Measurements from ENCODE around the gene IKZF5. TPM values are rescaled to one million over a fixed set of nuclear protein-coding genes. Genes with fewer than 3 reads are reported as not detected.
A peak's percentile ranks its signal among the peaks of the same experiment; 100 is the strongest.

Gene IKZF5
- 10.4 and 11.6 TPM in 2 replicates for total RNA-seq (2022)
- Bru-seq, nascent RNA: percentile 82 among the genes with signal in this experiment
- percentile 87 among the genes with signal in this experiment for BruChase-seq, experiment 1, labeled RNA remaining after a 2-hour chase
- percentile 70 among the genes with signal in this experiment for BruChase-seq, experiment 2, labeled RNA remaining after a 6-hour chase
- long read RNA-seq, full-length matches to known transcripts: 12 of 35 reads
- long read RNA-seq, partial matches to known transcripts: 0 of 35 reads
- long read RNA-seq, other reads (novel, unspliced or antisense): 23 of 35 reads

- POLR2A ChIA-PET: interaction anchor here (1.0 to 2.1 kb wide), 2 partner anchors 12 to 29 kb away, joined by 4 to 11 read pairs; partner anchors contain the start of gene PSTK
- Histone ChIP-seq H3K27me3 (replicated peaks; ENCODE audit: control insufficient read depth, insufficient read depth, low read length) (no peaks in the 10 kb centered on the region), H3K36me3 (ENCODE audit: control insufficient read depth, insufficient read depth, low read length) (no peaks in the 10 kb centered on the region), H3K4me3 (ENCODE audit: low read depth, low read length) (peak within 1 kb of the TSS; percentile 99), H3K9me3 (no peaks in the 10 kb centered on the region), H3K4me1 (peaks cover 9% of the 10 kb centered on the region; the same call in 1 of the 2 replicates)
- peak within 1 kb of the TSS; percentile 91 for H3K4me3 Mint-ChIP-seq (ENCODE audit: unreplicated experiment)
- no peak for TF ChIP-seq CTCF (IDR thresholded peaks at IDR 0.05; ENCODE audit: insufficient read depth in 1 of 2, low read depth in 1 of 2, low read length in 1 of 2, severe bottlenecking in 1 of 2, unreplicated experiment in 1 of 2)
- CTCF ChIA-PET: interaction anchor here (1.1 kb wide), 1 partner anchor 986 kb away, joined by 3 read pairs; no protein-coding TSS in a partner anchor
- intact Hi-C loops (cut with micrococcal nuclease; ENCODE audit: unreplicated experiment): loop anchor here (1.0 to 2.0 kb wide), 3 partner anchors 13 to 54 kb away; partner anchors contain the start of genes C10orf88 and PSTK
- H3K27ac Mint-ChIP-seq (ENCODE audit: unreplicated experiment): peak within 1 kb of the TSS; percentile 98
- no peaks in the 10 kb centered on the region for H3K27me3 Mint-ChIP-seq (ENCODE audit: insufficient read depth, unreplicated experiment)
- peaks cover 13% of the 10 kb centered on the region for H3K36me3 Mint-ChIP-seq (ENCODE audit: insufficient read depth, unreplicated experiment)
- H3K9me3 Mint-ChIP-seq (ENCODE audit: unreplicated experiment): no peaks in the 10 kb centered on the region
- DNase-seq: peak; percentile 96 to 98
- peaks cover 6% of the 10 kb centered on the region for H3K4me1 Mint-ChIP-seq (ENCODE audit: low read depth, unreplicated experiment)
- no TSS peak for BruUV-seq (replicated peaks)
Observed at GRCh38 chr10:123008355-123009104, at the start of gene IKZF5, which contains the start of gene ACADSB. Gene IKZF5 (minus strand): TSS chr10:123008795. CDS start chr10:122998625, 10,170 bp downstream. Gene ACADSB (plus strand): TSS chr10:123009006. CDS start chr10:123009030, 24 bp downstream.

GRCh38 chr10:123057968-123058367 lies 49.4 kb upstream of the IKZF5 start:
- no peaks in the 10 kb centered on the region for H3K9me3 Mint-ChIP-seq (ENCODE audit: unreplicated experiment)
- Histone ChIP-seq H3K9me3 (no peaks in the 10 kb centered on the region), H3K36me3 (ENCODE audit: control insufficient read depth, insufficient read depth, low read length) (no peaks in the 10 kb centered on the region), H3K27me3 (replicated peaks; ENCODE audit: control insufficient read depth, insufficient read depth, low read length) (no peaks in the 10 kb centered on the region), H3K4me3 (ENCODE audit: low read depth, low read length) (no peak overlapping the region), H3K4me1 (no peaks in the 10 kb centered on the region)
- H3K27ac Mint-ChIP-seq (ENCODE audit: unreplicated experiment): no peak overlapping the region
- no peak for TF ChIP-seq CTCF (IDR thresholded peaks at IDR 0.05; ENCODE audit: insufficient read depth in 1 of 2, low read depth in 1 of 2, low read length in 1 of 2, severe bottlenecking in 1 of 2, unreplicated experiment in 1 of 2)
- no peaks in the 10 kb centered on the region for H3K36me3 Mint-ChIP-seq (ENCODE audit: insufficient read depth, unreplicated experiment)
- no peaks in the 10 kb centered on the region for H3K4me1 Mint-ChIP-seq (ENCODE audit: low read depth, unreplicated experiment)
- ChIA-PET CTCF (no interaction called here), POLR2A (no interaction called here)
- BruUV-seq (replicated peaks): no TSS peak
- DNase-seq: no peak
- H3K27me3 Mint-ChIP-seq (ENCODE audit: insufficient read depth, unreplicated experiment): peaks cover 8% of the 10 kb centered on the region
- intact Hi-C loops (cut with micrococcal nuclease; ENCODE audit: unreplicated experiment): no loop called here
- H3K4me3 Mint-ChIP-seq (ENCODE audit: unreplicated experiment): no peak overlapping the region

- ChIA-PET POLR2A (no interaction called here), CTCF (no interaction called here)
- H3K36me3 Mint-ChIP-seq (ENCODE audit: insufficient read depth, unreplicated experiment): no peaks in the 10 kb centered on the region
- intact Hi-C loops (cut with micrococcal nuclease; ENCODE audit: unreplicated experiment): no loop called here
- no peak overlapping the region for H3K4me3 ChIP-seq (ENCODE audit: low read depth, low read length)
- no peaks in the 10 kb centered on the region for H3K9me3 ChIP-seq
- no peaks in the 10 kb centered on the region; the same call in 1 of the 2 replicates for H3K36me3 ChIP-seq (ENCODE audit: control insufficient read depth, insufficient read depth, low read length)
- H3K27me3 ChIP-seq (replicated peaks; ENCODE audit: control insufficient read depth, insufficient read depth, low read length): no peaks in the 10 kb centered on the region
- no peaks in the 10 kb centered on the region for H3K9me3 Mint-ChIP-seq (ENCODE audit: unreplicated experiment)
- H3K4me1 ChIP-seq: no peaks in the 10 kb centered on the region
- no TSS peak for BruUV-seq (replicated peaks)
- H3K4me3 Mint-ChIP-seq (ENCODE audit: unreplicated experiment): no peak overlapping the region
- TF ChIP-seq CTCF (IDR thresholded peaks at IDR 0.05; ENCODE audit: insufficient read depth in 1 of 2, low read depth in 1 of 2, low read length in 1 of 2, severe bottlenecking in 1 of 2, unreplicated experiment in 1 of 2): no peak
- no peak for DNase-seq
- H3K27me3 Mint-ChIP-seq (ENCODE audit: insufficient read depth, unreplicated experiment): no peaks in the 10 kb centered on the region
- no peaks in the 10 kb centered on the region for H3K4me1 Mint-ChIP-seq (ENCODE audit: low read depth, unreplicated experiment)
- no peak overlapping the region for H3K27ac Mint-ChIP-seq (ENCODE audit: unreplicated experiment)
Observed at GRCh38 chr10:123045961-123046731, 37.6 kb upstream of the IKZF5 start.
